HCT116 (cell line): ENCODE data around the gene CERS6. TPM values are rescaled to one million over a fixed set of nuclear protein-coding genes. Genes with fewer than 3 reads are reported as not detected.

Source experiments
- ATAC-seq: fragments of 200-7000 bp; cut with Tn5 transposase; 2 replicates; pipeline ENCODE4 v1.9.1; 2020; ENCODE audit warnings: mild to moderate bottlenecking, moderate library complexity
- BruUV-seq: library from RNA; stranded (reverse); fragments of 400-500 nt; replicated peaks from 2 replicates; lab custom pipeline; 2021; lab: Mats Ljungman, UMichigan
- CTCF ChIA-PET: fragments of 300-600 bp; sonication (Branson Sonifier 250); formaldehyde crosslinking; loops from one replicate; lab custom pipeline; 2021; ENCODE audit warnings: antibody characterized with exemption; lab: Charles Lee
- POLR2A ChIA-PET: fragments of 300-600, 350-600 bp; sonication (Branson Sonifier 250); formaldehyde crosslinking; loops from one replicate; lab custom pipeline; 2021; ENCODE audit warnings: antibody characterized with exemption; lab: Charles Lee
- RAD21 ChIA-PET, 2 experiments: fragments of 300-600 bp; sonication (Branson Sonifier 250); formaldehyde crosslinking; loops; one replicate each; lab custom pipeline; 2023; ENCODE audit warnings: low total read pairs in 2 of 2; ENCODE audit not compliant: uncharacterized antibody in 2 of 2, unreplicated experiment in 2 of 2, low non-redundant PET in 1 of 2; lab: Charles Lee
- DNase-seq: peaks from one replicate; pipeline ENCODE4 v3.0.0-alpha.2; 2010; ENCODE audit warnings: low read depth, low spot score
- H2AFZ ChIP-seq: fragments of 200-600 bp; shearing (Covaris generic), sonication (generic); 2 replicates; pipeline ENCODE4 v1.6.1; 2017; ENCODE audit warnings: low read depth, mixed run types, mixed read lengths, antibody characterized with exemption, low read length; ENCODE audit not compliant: poor library complexity, severe bottlenecking
- H3K27ac ChIP-seq: 2 replicates; pipeline ENCODE4 v1.5.1; 2012; ENCODE audit warnings: low read depth, low read length
- H3K27me3 ChIP-seq: fragments of 200-600 bp; sonication (generic); 2 replicates; pipeline ENCODE4 v1.6.1; 2016; ENCODE audit warnings: mixed run types, low read length, mixed read lengths; ENCODE audit not compliant: insufficient read depth
- H3K36me3 ChIP-seq, 2 experiments: fragments of 200-500 bp in 1 of 2; fragments of 200-600 bp in 1 of 2; sonication (Bioruptor generic) in 1 of 2; sonication (generic) in 1 of 2; 2 replicates each; pipeline versions ENCODE4 v1.5.1 to v1.6.1; 2014 to 2016; ENCODE audit warnings: low read length in 2 of 2, inconsistent platforms in 1 of 2, mixed read lengths in 1 of 2, mixed run types in 1 of 2; ENCODE audit not compliant: insufficient read depth in 2 of 2, control insufficient read depth in 1 of 2
- H3K4me1 ChIP-seq, 2 experiments: fragments of 200-600 bp in 1 of 2; sonication (generic) in 1 of 2; 2 replicates each; pipeline versions ENCODE4 v1.5.1 to v1.6.1; 2012 to 2017; ENCODE audit warnings: low read length in 2 of 2, inconsistent platforms in 1 of 2, mild to moderate bottlenecking in 1 of 2, mixed read lengths in 1 of 2, mixed run types in 1 of 2, moderate library complexity in 1 of 2; ENCODE audit not compliant: insufficient read depth in 2 of 2, control insufficient read depth in 1 of 2
- H3K4me2 ChIP-seq: fragments of 200-600 bp; sonication (generic); 2 replicates; pipeline ENCODE4 v1.6.1; 2017; ENCODE audit warnings: mixed run types, low read length, mixed read lengths
- H3K4me3 ChIP-seq, 2 experiments: fragments of 200-600 bp in 1 of 2; sonication (generic) in 1 of 2; replicated peaks in 1 of 2; 2 replicates each; pipeline ENCODE4 v1.5.1; 2011 to 2016; ENCODE audit warnings: low read length in 2 of 2, control low read depth in 1 of 2, low read depth in 1 of 2, mild to moderate bottlenecking in 1 of 2, mixed read lengths in 1 of 2, mixed run types in 1 of 2
- H3K79me2 ChIP-seq: fragments of 200-600 bp; sonication (generic); 2 replicates; pipeline ENCODE4 v1.6.1; 2017; ENCODE audit warnings: mild to moderate bottlenecking, mixed run types, low read length, moderate library complexity, mixed read lengths; ENCODE audit not compliant: insufficient read depth
- H3K9ac ChIP-seq: fragments of 200-600 bp; sonication (generic); 2 replicates; pipeline ENCODE4 v1.6.1; 2016; ENCODE audit warnings: low read length, mixed read lengths
- H3K9me2 ChIP-seq: fragments of 200-600 bp; sonication (generic), shearing (Covaris generic); 2 replicates; pipeline ENCODE4 v1.6.1; 2017; ENCODE audit warnings: mixed run types, mild to moderate bottlenecking, moderate library complexity; ENCODE audit not compliant: insufficient read depth
- H3K9me3 ChIP-seq, 2 experiments: fragments of 200-500 bp in 1 of 2; fragments of 200-600 bp in 1 of 2; sonication (Bioruptor generic) in 1 of 2; sonication (generic) in 1 of 2; 2 replicates each; pipeline ENCODE4 v1.6.1; 2014 to 2017; ENCODE audit warnings: low read length in 2 of 2, mixed read lengths in 2 of 2, inconsistent platforms in 1 of 2, low read depth in 1 of 2, mild to moderate bottlenecking in 1 of 2, mixed run types in 1 of 2, moderate library complexity in 1 of 2; ENCODE audit not compliant: control insufficient read depth in 1 of 2, insufficient read depth in 1 of 2
- H4K20me1 ChIP-seq: fragments of 200-600 bp; sonication (generic), shearing (Covaris generic); 2 replicates; pipeline ENCODE4 v1.6.1; 2017; ENCODE audit warnings: mixed run types, mild to moderate bottlenecking, moderate library complexity; ENCODE audit not compliant: insufficient read depth
- CEBPB ChIP-seq: IDR thresholded peaks from 2 replicates; pipeline ENCODE4 v1.6.1; 2012; ENCODE audit warnings: low read depth
- EGR1 ChIP-seq: IDR thresholded peaks from 2 replicates; pipeline ENCODE4 v1.6.1; 2012; ENCODE audit warnings: low read depth
- EZH2phosphoT487 ChIP-seq: fragments of 200-600 bp; IDR thresholded peaks from 2 replicates; pipeline ENCODE4 v1.6.1; 2018; ENCODE audit warnings: antibody characterized with exemption, borderline replicate concordance
- JUND ChIP-seq: IDR thresholded peaks from 2 replicates; pipeline ENCODE4 v1.6.1; 2012
- RAD21 ChIP-seq: IDR thresholded peaks from 2 replicates; pipeline ENCODE4 v1.6.1; 2012; ENCODE audit warnings: low read depth, mild to moderate bottlenecking
- REST ChIP-seq: IDR thresholded peaks from 2 replicates; pipeline ENCODE4 v1.6.1; 2012; ENCODE audit warnings: low read depth
- SP1 ChIP-seq: IDR thresholded peaks from 2 replicates; pipeline ENCODE4 v1.6.1; 2012; ENCODE audit warnings: low read depth
- SRF ChIP-seq: IDR thresholded peaks from 2 replicates; pipeline ENCODE4 v1.6.1; 2012; ENCODE audit warnings: low read depth
- TCF7L2 ChIP-seq: IDR thresholded peaks from 2 replicates; pipeline ENCODE4 v1.7.0; 2011; ENCODE audit warnings: borderline replicate concordance, inconsistent platforms; ENCODE audit not compliant: insufficient read depth, insufficient read length; ENCODE audit errors: extremely low read depth
- YY1 ChIP-seq: IDR thresholded peaks from 2 replicates; pipeline ENCODE4 v1.6.1; 2011; ENCODE audit warnings: low read length, low read depth, moderate library complexity, mild to moderate bottlenecking; ENCODE audit not compliant: insufficient replicate concordance; ENCODE audit errors: extremely low read depth
- ZBTB33 ChIP-seq: IDR thresholded peaks from 2 replicates; pipeline ENCODE4 v1.6.1; 2011; ENCODE audit warnings: mild to moderate bottlenecking, low read length, moderate library complexity; ENCODE audit not compliant: insufficient replicate concordance; ENCODE audit errors: extremely low read depth
- ZFX ChIP-seq: fragments of 450-650 bp; IDR thresholded peaks from 2 replicates; pipeline ENCODE4 v1.6.1; 2017
- intact Hi-C: fragments of 100-400 bp; cut with micrococcal nuclease; formaldehyde crosslinking; loops from 2 replicates; pipeline ENCODE4 v1.10.0; 2022
- total RNA-seq: library from RNA; stranded (reverse); gene quantifications from one replicate; pipeline ENCODE4 v1.2.1, GENCODE V29; 2021; ENCODE audit not compliant: unreplicated experiment

Gene CERS6
- total RNA-seq, 1 experiment from 2014 or later, result 37.0 TPM

- RAD21 ChIA-PET, result no interaction called here
- Histone ChIP-seq H3K9me3 (no peaks in the 10 kb centered on the region), H3K4me1 (no peaks in the 10 kb centered on the region), H3K9me2 (no peaks in the 10 kb centered on the region; the same call in 1 of the 2 replicates), H4K20me1 (peaks cover 10% of the 10 kb centered on the region; the same call in 1 of the 2 replicates), H3K79me2 (peaks cover 66% of the 10 kb centered on the region), H3K27me3 (no peaks in the 10 kb centered on the region), H3K9ac (no peak overlapping the region), H2AFZ (no peak overlapping the region), H3K4me3 (no peak overlapping the region), H3K36me3 (no peaks in the 10 kb centered on the region), H3K27ac (no peak overlapping the region), H3K4me2 (no peak overlapping the region)
- DNase-seq, result no peak
- TF ChIP-seq RAD21 (no peak), YY1 (no peak), REST (no peak), EZH2phosphoT487 (no peak), ZFX (no peak), SP1 (no peak), SRF (no peak)
- no TSS peak for BruUV-seq
- ATAC-seq, result no peak
- intact Hi-C loops, result no loop called here
- POLR2A ChIA-PET, result no interaction called here
- CTCF ChIA-PET, result no interaction called here
These were observed 58.6 kb downstream of the CERS6 start for GRCh38 chr2:168514692-168515091.

- Histone ChIP-seq H3K4me1 (no peaks in the 10 kb centered on the region), H3K9me2 (no peaks in the 10 kb centered on the region; the same call in 1 of the 2 replicates), H2AFZ (no peak overlapping the region), H3K9ac (no peak overlapping the region), H3K79me2 (peaks cover 74% of the 10 kb centered on the region), H3K9me3 (no peaks in the 10 kb centered on the region), H3K27ac (no peak overlapping the region), H4K20me1 (peaks cover 10% of the 10 kb centered on the region; the same call in 1 of the 2 replicates), H3K4me3 (no peak overlapping the region), H3K36me3 (no peaks in the 10 kb centered on the region), H3K4me2 (no peak overlapping the region), H3K27me3 (no peaks in the 10 kb centered on the region)
- BruUV-seq, result no TSS peak
- ChIA-PET POLR2A (no interaction called here), RAD21 (no interaction called here), CTCF (no interaction called here)
- intact Hi-C loops, result no loop called here
- no peak for ATAC-seq
- DNase-seq, result no peak
- no peak for TF ChIP-seq REST
- TF ChIP-seq RAD21, result no peak
- TF ChIP-seq CEBPB, result no peak
- no peak for TF ChIP-seq ZBTB33
- no peak for TF ChIP-seq JUND
- no peak for TF ChIP-seq TCF7L2
- TF ChIP-seq EGR1, result no peak
These were observed 59.4 kb downstream of the CERS6 start for GRCh38 chr2:168515502-168515901.
